ENCODE measurements around the gene CERS6.

GRCh38 chr2:168699844-168700417 lies 243.9 kb downstream of the CERS6 start:
- TF ChIP-seq CTCF (optimal IDR thresholded peaks at IDR 0.05 in 1 of 3, IDR thresholded peaks at IDR 0.05 in 1 of 3, conservative IDR thresholded peaks at IDR 0.05 in 1 of 3; ENCODE audit: extremely low read depth in 1 of 3, insufficient read depth in 2 of 3, low read length in 3 of 3) (no peak), EZH2 (IDR thresholded peaks at IDR 0.05; ENCODE audit: low read length) (no peak)
